ENCODE results near the gene PCGF5.
"Not testable (repeated sequence)": the region's sequence is repeated elsewhere in the genome, so short reads cannot be mapped to it uniquely, and the experiment has no call there.

The PCGF5 gene

GRCh38 chr10:91220194-91220953, at the start of gene PCGF5:
TSS of gene PCGF5 (plus strand) at chr10:91220663. CDS start at chr10:91222872, 2,209 bp downstream.
- peak; percentile 88 to 90 for DNase-seq (ENCODE audit: low read depth in 2 of 2)

GRCh38 chr10:91171485-91171884, 49.0 kb upstream of the PCGF5 start:
- DNase-seq (ENCODE audit: low read depth in 2 of 2) = no peak

GRCh38 chr10:91172348-91172747, 48.1 kb upstream of the PCGF5 start:
- DNase-seq (ENCODE audit: low read depth in 2 of 2) = no peak

DNA sequence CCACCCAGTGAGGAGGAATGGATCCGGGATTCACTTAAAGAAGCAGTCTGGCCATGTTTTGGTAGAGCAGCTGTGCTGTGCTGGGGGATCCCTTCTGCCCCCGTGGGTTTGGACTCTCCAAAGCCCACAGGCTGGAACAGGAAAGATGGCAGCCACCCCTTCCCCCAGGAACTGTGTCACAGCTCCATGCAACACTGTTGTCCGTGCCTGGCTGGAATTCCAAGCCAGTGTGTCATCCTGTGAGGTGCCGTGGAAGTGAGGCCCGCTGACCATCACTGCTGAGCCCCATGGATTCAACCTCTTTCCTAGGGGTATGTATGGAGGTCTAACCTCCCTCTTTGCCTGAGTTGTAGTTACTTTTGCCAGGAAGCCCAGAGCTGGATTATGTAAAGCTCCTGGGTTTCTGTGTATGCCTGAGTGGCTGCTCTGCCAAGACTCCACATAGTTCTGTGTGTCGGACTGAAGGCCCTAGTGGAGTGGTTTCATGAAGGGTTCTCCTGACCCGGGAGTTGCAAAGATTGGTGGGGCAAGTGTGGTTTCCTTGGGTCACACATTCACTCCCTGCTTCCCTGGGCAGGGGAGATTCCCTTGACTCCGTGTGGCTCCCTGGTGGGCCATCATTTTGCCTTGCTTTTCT, 35.1 kb upstream of the PCGF5 start:
- DNase-seq (ENCODE audit: low read depth in 2 of 2) = no peak

DNA sequence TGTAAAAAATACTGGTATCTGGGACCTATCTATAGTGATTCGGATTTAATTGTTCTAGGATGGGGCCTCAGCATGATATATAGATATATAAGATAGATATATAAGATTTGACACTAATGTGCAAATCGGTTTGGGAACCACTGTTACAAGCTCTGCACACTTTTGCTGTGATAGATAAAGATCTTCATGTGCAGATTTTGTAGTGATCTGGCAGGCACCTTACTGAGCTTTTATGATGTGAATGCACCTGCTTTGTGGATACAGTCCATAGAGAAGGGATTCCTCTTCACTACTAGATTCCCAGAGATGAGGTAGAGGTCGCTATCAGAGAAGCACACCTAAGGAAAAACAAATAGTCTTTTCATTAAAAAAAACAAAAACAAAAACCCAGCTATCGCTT, 33.3 kb upstream of the PCGF5 start:
- no peak for DNase-seq (ENCODE audit: low read depth in 2 of 2)

- DNase-seq (ENCODE audit: low read depth in 2 of 2) = not testable (repeated sequence)
These were observed 32.5 kb upstream of the PCGF5 start for GRCh38 chr10:91188010-91188409.

DNA sequence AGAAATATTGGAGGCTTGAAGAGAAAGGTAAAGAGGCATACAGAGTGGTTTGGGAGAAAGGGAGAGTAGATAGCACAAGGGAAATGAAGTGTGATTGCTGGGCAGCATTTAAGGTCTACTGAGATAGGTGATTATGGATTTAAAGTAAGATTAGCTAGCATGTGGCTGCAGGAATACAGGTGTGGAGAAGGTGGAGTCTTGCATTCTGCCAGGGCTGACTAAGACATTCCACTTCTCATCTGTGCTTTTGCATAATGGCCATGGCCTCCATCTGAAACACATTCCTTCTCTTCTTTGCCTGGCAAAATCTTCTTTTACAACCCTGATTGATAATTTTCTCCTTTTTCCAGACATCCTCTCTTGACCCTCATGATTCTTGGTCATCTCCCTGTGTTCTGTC, 31.6 kb upstream of the PCGF5 start:
- no peak for DNase-seq (ENCODE audit: low read depth in 2 of 2)

DNA sequence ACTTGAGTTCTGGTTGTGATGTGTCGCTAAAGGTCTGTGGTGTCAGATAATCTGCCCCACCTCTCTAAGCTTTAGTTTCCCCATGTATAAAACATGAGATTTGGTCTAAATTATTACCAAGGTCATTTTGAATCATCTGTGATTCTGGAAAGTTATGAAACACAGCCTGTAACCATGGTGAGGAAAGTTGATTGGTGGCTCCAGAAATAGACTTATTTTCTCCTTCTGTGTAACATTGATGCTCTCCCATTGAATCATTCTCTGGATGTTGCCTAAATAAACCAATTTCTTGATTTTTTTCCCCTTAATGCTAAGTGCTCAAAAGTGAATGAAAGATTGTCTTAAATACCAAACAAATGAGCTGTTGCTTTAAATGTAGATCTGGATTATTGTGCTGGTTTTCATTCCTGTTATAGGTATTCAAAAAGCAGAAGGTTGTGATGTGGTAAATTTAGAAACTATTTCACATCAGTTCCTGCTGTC, 30.0 kb upstream of the PCGF5 start:
- DNase-seq (ENCODE audit: low read depth in 2 of 2) = no peak

DNA sequence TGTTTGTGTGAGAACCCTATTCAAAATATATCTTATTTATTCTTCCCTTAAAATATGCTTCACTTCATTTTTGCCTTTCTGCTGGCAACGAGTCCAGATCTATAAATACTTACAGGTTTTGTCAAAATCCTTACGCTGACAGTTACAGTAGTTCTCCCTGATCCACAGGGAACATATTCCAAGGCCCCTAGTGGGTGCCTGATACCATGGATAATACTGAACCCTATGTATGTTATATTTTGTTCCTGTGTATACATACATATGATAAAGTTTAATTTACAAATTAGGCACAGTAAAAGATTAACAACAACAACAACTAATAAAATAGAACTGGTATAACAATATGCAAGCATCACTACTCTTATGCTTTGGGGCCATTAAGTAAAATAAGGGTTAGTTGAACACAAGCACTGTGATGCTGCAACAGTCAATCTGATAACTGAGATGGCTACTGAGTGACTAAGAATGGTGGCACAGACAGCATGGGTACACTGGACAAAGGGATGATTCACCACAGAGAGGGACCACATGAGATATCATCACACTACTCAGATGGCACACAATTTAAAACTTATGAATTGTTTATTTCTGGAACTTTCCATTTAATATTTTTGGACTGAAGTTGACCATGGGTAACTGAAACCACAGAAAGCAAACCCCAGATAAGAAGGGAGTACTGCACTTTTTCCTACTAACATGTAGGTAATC, 29.4 kb upstream of the PCGF5 start:
- DNase-seq (ENCODE audit: low read depth in 2 of 2) = no peak

DNA sequence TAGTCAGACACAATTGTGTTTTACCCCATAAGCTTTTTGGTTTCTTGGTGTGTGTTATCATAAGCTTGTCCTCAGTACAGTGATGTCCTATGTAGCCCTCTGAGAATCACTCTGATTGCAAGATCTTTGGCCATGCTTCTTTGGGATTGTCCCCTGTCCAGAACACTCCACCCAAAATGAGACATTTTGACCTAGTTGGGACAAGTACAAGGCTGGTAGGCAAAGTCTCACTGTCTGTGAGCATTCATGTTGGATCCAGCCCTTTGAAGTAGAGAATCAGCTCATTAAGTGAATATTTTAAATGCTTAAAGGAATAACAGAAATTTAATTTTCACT, 28.9 kb upstream of the PCGF5 start:
- DNase-seq (ENCODE audit: low read depth in 2 of 2) = no peak

- DNase-seq (ENCODE audit: low read depth in 2 of 2) = peak in 1 of 2 donors; percentile 12
These were observed 25.8 kb upstream of the PCGF5 start for GRCh38 chr10:91194497-91195179.

- no peak for DNase-seq (ENCODE audit: low read depth in 2 of 2)
These were observed 24.0 kb upstream of the PCGF5 start for GRCh38 chr10:91196268-91197048.

DNA sequence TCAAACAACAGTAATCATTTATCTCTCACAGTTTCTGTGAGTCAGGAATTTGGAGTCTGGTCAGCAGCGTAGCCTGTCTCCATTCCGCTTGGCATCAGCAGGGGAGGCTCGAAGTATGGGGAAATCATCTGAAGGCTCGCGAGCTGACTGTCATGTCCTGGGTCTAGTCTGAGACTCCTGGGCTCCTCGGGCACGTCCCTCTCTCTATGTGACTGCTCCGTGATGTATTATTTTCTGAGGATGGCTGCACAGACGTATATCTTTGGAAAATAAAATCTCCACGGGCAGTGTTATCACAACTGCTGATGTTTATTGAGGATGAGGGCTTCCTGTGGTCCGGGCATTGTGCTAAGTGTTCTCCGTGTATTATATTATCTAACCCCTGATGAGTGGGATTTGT, 23.3 kb upstream of the PCGF5 start:
- DNase-seq (ENCODE audit: low read depth in 2 of 2) = no peak

DNA sequence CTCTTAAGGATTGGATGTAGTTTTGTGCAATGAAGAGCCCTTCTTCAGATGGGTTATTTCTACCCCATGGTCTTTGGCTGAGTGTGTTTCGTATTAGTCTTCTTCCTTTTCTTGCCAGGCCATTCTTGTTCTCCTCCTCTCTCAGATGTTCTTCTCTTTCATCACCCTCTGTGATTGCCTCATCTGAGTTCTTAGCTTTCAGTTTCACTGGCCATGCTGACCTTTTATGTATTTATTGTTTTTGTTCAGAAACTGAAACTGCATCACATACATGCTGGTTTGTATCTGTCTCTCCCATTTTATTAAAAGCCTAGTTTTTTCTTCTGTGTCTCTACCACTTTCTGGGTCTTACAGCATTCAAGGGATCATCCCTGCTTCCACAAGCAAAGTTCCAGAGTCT, 21.7 kb upstream of the PCGF5 start:
- DNase-seq (ENCODE audit: low read depth in 2 of 2) = no peak

DNA sequence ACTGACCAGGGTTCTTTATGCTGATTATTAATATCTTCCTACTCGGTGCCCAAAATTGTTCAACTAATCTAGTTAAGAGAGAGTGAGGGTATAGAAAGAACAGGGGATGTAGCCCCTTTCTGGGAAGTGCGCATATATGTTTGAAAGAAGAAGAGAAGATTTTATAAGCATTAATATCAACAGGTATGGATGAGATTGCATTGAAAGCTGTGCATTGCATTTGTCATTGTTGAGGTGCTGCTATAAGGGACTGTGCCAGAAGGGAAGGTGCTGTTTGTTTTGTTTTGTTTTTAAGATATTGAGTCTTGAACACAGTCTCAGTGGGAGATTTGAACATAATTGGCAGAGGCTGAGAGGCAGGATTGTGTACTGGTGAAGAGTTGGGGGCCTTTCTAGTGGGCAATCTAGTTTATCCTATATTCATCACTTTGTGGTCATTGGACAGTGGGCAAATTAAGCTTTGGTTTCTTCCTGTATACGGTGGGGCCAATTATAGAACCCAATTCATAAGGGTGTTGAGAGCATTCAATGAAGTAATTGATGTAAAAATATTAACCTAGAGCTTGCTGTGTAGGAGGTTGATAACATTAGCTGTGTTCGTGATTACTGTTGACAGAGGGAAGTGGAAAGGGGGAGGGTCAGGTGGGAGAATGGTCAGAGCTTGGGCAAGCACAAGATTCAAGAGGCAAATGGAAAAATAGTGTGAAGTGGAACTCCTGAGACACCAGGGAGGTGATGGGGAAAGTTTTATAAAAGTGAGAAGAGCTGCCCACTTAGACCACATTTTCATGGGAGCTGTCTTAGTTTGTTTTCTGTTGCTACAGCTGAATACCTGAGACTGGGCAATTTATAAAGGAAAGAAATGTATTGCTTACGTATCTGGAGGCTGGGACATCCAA, 19.9 kb upstream of the PCGF5 start:
- DNase-seq (ENCODE audit: low read depth in 2 of 2) = no peak

DNA sequence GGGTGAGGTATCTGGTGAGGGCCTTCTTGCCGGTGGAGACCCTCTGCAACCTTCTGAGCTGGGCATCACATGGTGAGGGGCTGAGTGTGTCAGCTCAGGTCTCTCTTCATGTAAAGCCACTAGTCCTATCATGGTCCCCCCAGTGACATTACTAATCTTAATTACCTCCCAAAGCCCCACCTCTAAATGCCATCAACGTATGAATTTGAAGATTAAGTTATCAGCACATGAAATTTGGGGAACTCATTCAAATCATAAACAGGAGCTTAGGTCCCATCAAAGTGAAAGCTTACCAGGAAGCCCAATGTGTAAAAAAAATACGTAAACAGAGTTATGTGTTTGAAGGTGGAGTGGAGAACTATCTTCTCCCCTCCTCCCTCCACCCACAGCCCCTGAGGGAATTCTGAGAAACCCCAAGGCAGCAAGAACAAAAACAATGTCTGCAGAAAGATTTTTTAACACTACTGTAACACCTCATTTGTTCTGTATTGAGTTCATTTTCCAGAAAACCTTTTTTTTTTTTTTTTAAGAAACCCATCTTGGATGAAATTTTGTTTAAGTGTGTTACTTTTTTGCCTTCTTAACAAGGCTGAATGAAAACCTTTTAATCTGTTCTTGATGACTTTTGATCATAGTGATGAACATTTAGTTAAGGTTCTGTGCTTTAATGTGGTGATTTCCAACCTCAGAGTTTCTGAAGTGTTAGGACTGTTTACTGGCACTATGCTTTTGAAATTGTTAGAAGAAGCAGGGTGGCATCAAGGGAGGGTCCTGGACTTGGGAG, 19.1 kb upstream of the PCGF5 start:
- DNase-seq (ENCODE audit: low read depth in 2 of 2) = peak in 1 of 2 donors; percentile 26

DNA sequence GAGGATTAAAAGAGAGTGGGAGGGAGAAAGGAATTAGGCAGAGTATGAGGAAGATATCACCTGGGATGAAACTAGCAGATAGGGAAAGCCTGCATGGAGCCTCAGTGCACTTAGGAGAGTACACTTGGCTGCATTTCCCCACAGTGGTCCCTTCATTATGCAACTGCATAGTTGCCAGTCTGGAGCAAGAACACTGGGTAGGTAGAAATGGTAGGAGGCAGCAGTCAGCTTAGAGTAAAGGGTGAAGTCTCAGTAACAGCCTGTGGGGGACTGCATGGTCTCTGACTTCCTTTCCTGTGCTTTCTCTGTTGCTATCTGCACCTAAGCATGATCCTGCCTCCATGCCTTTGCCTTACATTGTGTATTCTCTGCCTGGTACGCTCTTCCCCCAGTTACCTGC, 14.0 kb upstream of the PCGF5 start:
- DNase-seq (ENCODE audit: low read depth in 2 of 2) = no peak

GRCh38 chr10:91206837-91207474, 13.5 kb upstream of the PCGF5 start:
- no peak for DNase-seq (ENCODE audit: low read depth in 2 of 2)

DNA sequence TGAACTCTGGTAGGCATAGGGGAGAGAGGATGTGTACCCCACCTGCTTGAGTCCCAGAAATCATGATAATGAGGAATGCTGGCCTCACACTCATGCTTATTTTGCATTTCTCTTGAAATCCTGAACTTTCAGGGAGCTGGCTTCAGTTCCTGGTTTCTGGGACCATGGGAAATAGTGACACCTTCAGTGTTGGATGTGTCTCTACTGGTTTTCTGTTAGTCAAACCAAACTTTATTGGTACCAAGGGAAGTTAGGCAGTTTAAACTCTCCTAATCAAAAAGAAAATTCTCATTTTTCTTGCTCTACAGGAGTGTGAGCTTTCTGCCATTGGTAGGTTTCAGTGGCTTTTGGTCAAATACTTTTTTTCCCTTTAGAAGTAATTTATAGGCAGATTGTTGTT, 11.8 kb upstream of the PCGF5 start:
- DNase-seq (ENCODE audit: low read depth in 2 of 2) = no peak

Data from stimulated activated CD4-positive, alpha-beta T cell treated with anti-CD3 and anti-CD28 coated beads, Interleukin-1b, Interleukin-23, amount 100 ng/mL, for 4 hours (primary cell).